Measurements from ENCODE around the gene NSFL1C. TPM values are rescaled to one million over a fixed set of nuclear protein-coding genes. Genes with fewer than 3 reads are reported as not detected.

Gene NSFL1C
- total RNA-seq, 2 experiments from 2014 or later: 67.2 to 67.9 TPM

GRCh38 chr20:1437235-1437904 is 29.3 kb downstream of the NSFL1C start:
- ChIA-PET POLR2A (interaction anchor here (0.7 to 1.7 kb wide), 2 partner anchors 29 to 79 kb away, joined by 3 to 5 read pairs; no protein-coding TSS in a partner anchor), CTCF (interaction anchor here (0.6 to 3.4 kb wide), 28 partner anchors 8 to 340 kb away, joined by 3 to 36 read pairs (median 5); partner anchors contain the start of genes NSFL1C, RAD21L1 and SDCBP2)
- DNase-seq (peak; percentile 84), ATAC-seq (peak; percentile 29)
- no peak overlapping the region for H3K27ac Mint-ChIP-seq
- intact Hi-C loops (cut with micrococcal nuclease): loop anchor here (1.0 kb wide), 1 partner anchor 124 kb away; no protein-coding TSS in a partner anchor
- no peak overlapping the region for H3K4me3 Mint-ChIP-seq
- no peaks in the 10 kb centered on the region for H3K9me3 Mint-ChIP-seq
- H3K27me3 Mint-ChIP-seq: no peaks in the 10 kb centered on the region
- peaks cover 35% of the 10 kb centered on the region for H3K4me1 Mint-ChIP-seq (ENCODE audit: low read depth)
- TF ChIP-seq CTCF (IDR thresholded peaks at IDR 0.05): peak; percentile 89
- H3K36me3 Mint-ChIP-seq (ENCODE audit: low read depth): peaks cover 7% of the 10 kb centered on the region

GRCh38 chr20:1436263-1436662 is 30.4 kb downstream of the NSFL1C start:
- Mint-ChIP-seq H3K4me3 (no peak overlapping the region), H3K36me3 (ENCODE audit: low read depth) (peaks cover 2% of the 10 kb centered on the region), H3K27me3 (peaks cover 2% of the 10 kb centered on the region), H3K4me1 (ENCODE audit: low read depth) (peaks cover 29% of the 10 kb centered on the region), H3K27ac (no peak overlapping the region), H3K9me3 (no peaks in the 10 kb centered on the region)
- POLR2A ChIA-PET: no interaction called here
- intact Hi-C loops (cut with micrococcal nuclease): no loop called here
- no peak for ATAC-seq
- TF ChIP-seq CTCF (IDR thresholded peaks at IDR 0.05): no peak
- no peak for DNase-seq
- CTCF ChIA-PET: interaction anchor here (0.6 to 3.4 kb wide), 18 partner anchors 12 to 341 kb away, joined by 3 to 26 read pairs (median 4); partner anchors contain the start of genes NSFL1C and RAD21L1

GRCh38 chr20:1435337-1435699 is 31.3 kb downstream of the NSFL1C start:
- DNase-seq (no peak), ATAC-seq (no peak)
- peaks cover 2% of the 10 kb centered on the region for H3K36me3 Mint-ChIP-seq (ENCODE audit: low read depth)
- POLR2A ChIA-PET: interaction anchor here (0.7 to 1.0 kb wide), 2 partner anchors 14 to 77 kb away, joined by 3 to 4 read pairs; no protein-coding TSS in a partner anchor
- CTCF ChIA-PET: interaction anchor here (0.6 to 2.5 kb wide), 14 partner anchors 9 to 519 kb away, joined by 3 to 26 read pairs (median 4); partner anchors contain the start of gene NSFL1C
- TF ChIP-seq CTCF (IDR thresholded peaks at IDR 0.05): no peak
- no peak overlapping the region for H3K27ac Mint-ChIP-seq
- peaks cover 29% of the 10 kb centered on the region for H3K4me1 Mint-ChIP-seq (ENCODE audit: low read depth)
- H3K27me3 Mint-ChIP-seq: peaks cover 2% of the 10 kb centered on the region
- intact Hi-C loops (cut with micrococcal nuclease): loop anchor here (2.0 kb wide), 1 partner anchor 43 kb away; the partner anchor contains the start of gene FKBP1A
- no peaks in the 10 kb centered on the region for H3K9me3 Mint-ChIP-seq
- H3K4me3 Mint-ChIP-seq: no peak overlapping the region

- H3K36me3 Mint-ChIP-seq (ENCODE audit: low read depth): peaks cover 2% of the 10 kb centered on the region
- ChIA-PET CTCF (interaction anchor here (0.6 to 2.4 kb wide), 10 partner anchors 9 to 518 kb away, joined by 3 to 26 read pairs (median 3); no protein-coding TSS in a partner anchor), POLR2A (interaction anchor here (0.7 to 1.0 kb wide), 2 partner anchors 14 to 77 kb away, joined by 3 to 4 read pairs; no protein-coding TSS in a partner anchor)
- H3K27me3 Mint-ChIP-seq: peaks cover 2% of the 10 kb centered on the region
- TF ChIP-seq CTCF (IDR thresholded peaks at IDR 0.05): no peak
- no peaks in the 10 kb centered on the region for H3K9me3 Mint-ChIP-seq
- H3K4me3 Mint-ChIP-seq: no peak overlapping the region
- intact Hi-C loops (cut with micrococcal nuclease): loop anchor here (2.0 kb wide), 1 partner anchor 42 kb away; the partner anchor contains the start of gene FKBP1A
- H3K4me1 Mint-ChIP-seq (ENCODE audit: low read depth): peaks cover 25% of the 10 kb centered on the region
- H3K27ac Mint-ChIP-seq: no peak overlapping the region
- peak; percentile 89 for ATAC-seq
- DNase-seq: peak; percentile 86
Measured at GRCh38 chr20:1434571-1435336, 31.9 kb downstream of the NSFL1C start.

Measured in activated CD8-positive, alpha-beta T cell treated with anti-CD3 and anti-CD28 coated beads for 36 hours (primary cell).